Measurements from ENCODE around the gene FGD6.

DNA sequence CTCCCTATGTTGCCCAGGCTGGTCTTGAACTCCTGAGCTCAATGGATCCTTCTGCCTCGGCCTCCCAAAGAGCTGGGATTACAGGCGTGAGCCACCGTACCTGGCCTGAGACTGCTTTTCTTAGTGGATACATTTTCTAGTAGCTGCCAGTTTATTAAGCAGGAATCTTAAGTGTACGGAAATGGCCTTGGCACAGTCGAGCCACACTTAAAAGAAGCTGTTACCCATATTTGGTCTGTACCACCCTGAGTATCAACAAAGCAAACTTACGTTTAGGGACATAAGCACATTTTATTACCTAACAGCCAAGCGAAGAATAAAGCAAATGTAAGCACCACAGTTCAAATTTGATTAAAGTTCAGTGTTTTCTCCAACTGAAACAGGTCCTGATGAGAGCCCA lies 93.2 kb downstream of the FGD6 start:
- TF ChIP-seq, protein P1, sequence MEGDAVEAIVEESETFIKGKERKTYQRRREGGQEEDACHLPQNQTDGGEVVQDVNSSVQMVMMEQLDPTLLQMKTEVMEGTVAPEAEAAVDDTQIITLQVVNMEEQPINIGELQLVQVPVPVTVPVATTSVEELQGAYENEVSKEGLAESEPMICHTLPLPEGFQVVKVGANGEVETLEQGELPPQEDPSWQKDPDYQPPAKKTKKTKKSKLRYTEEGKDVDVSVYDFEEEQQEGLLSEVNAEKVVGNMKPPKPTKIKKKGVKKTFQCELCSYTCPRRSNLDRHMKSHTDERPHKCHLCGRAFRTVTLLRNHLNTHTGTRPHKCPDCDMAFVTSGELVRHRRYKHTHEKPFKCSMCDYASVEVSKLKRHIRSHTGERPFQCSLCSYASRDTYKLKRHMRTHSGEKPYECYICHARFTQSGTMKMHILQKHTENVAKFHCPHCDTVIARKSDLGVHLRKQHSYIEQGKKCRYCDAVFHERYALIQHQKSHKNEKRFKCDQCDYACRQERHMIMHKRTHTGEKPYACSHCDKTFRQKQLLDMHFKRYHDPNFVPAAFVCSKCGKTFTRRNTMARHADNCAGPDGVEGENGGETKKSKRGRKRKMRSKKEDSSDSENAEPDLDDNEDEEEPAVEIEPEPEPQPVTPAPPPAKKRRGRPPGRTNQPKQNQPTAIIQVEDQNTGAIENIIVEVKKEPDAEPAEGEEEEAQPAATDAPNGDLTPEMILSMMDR (IDR thresholded peaks at IDR 0.05): no peak
- TF ChIP-seq EP300 (IDR thresholded peaks at IDR 0.05): no peak

All from ovary (tissue), 3 donors.